HS-5 (cell line): ENCODE measurements around the gene PTGFR.

Source experiments
- DNase-seq: peaks from one replicate; pipeline ENCODE4 v3.0.0-alpha.2; 2012; ENCODE audit warnings: low read depth

The PTGFR gene

GRCh38 chr1:78520843-78521242, 30.1 kb downstream of the PTGFR start:
- no peak for DNase-seq

DNA sequence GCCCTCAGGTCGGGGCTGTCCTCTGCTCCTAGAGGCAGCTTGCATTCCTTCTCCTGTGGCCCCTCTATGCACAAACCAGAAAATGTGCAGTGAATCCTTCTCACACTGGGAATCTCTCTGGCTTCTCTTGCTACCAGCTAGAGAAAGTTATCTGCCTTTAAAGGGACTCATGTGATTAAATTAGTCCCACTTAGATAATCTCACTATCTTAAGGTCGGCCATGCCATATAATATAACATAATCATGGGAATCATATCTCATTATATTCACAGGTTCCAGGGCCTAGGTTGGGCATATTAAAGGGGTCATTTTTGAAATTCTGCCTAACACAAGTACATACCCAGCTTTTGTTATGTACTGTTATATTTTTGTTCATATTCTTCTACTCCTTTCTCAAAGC, 31.4 kb downstream of the PTGFR start:
- DNase-seq: no peak

GRCh38 chr1:78526496-78526895, 35.7 kb downstream of the PTGFR start:
- DNase-seq: no peak

GRCh38 chr1:78527706-78528105, 36.9 kb downstream of the PTGFR start:
- DNase-seq: no peak

GRCh38 chr1:78533527-78533926, 42.8 kb downstream of the PTGFR start:
- no peak for DNase-seq

GRCh38 chr1:78535286-78535685, 44.5 kb downstream of the PTGFR start:
- DNase-seq: no peak

DNA sequence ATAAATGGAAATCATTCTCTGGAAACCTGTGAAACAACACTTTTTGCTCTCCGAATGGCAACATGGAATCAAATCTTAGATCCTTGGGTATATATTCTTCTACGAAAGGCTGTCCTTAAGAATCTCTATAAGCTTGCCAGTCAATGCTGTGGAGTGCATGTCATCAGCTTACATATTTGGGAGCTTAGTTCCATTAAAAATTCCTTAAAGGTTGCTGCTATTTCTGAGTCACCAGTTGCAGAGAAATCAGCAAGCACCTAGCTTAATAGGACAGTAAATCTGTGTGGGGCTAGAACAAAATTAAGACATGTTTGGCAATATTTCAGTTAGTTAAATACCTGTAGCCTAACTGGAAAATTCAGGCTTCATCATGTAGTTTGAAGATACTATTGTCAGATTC, 45.7 kb downstream of the PTGFR start:
- peak; percentile 30 for DNase-seq

DNA sequence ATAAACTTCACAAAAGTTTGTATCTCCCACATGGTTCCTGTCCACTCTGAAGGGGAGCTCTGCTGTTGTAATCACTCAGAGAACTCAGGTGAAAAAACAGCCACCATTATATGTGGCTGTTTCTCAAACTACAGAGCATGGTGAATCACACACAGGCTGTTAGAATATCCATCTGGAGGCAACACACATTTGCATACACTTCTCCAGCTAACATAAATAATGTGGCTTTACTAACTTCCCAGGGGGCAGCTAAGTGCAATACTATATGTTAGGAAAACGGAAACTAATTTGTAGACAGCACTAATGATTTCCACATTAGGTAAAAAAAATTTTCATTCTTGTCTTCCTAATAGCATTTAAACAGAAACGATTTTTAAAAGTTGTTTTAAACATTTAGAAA, 49.3 kb downstream of the PTGFR start:
- no peak for DNase-seq

- no peak for DNase-seq
These were observed 50.7 kb downstream of the PTGFR start for GRCh38 chr1:78541479-78541878.

DNA sequence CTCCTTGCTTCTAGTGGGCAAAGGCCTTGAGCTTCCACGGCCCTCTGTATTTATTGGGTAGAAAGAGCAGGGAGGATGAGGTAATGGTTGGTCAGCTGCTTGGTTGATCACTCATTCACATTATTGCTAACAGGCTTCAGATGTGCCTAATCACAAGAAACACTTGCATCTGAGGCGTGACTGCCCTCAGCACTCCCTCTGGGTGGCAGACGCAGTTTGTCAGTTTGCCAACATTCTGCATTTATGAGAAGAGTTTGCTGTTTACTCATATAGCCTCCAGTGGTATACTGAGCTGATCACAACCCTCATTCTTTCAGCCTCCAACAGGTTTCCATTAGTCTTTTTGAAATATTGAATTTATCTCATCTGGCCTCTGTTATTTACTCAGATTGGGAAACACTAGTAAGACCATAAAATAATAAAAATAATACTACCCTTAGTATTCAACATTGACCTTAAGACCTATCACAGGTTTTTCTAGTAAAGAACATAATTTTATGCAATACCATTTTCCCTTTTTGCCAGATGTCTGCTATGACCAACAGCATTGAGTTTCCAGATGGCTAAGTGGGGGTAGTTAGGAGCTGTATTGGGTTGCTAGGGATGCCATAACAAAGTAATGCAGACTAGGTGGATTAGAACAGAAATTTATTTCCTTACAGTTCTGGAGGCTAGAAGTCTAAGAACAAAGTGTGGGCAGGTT, 53.3 kb downstream of the PTGFR start:
- DNase-seq: no peak

DNA sequence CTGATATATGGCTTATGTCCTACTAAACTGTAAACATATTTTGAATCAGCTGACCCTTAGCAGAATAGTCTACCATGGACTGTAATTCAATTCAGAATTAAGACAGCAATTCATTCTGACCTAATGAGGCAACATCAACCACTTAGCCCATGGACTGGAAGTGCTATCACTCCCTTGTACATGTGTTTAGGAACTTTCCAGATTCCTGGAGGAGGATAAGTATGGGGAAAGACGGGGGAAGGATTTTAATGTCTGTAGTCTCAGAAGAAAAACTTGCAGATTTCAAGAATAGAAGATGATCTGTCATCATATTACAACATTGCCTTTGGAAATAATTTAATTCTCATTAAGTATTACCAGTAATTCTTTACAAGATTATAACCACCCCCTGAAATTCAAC, 56.3 kb downstream of the PTGFR start:
- DNase-seq: no peak

DNA sequence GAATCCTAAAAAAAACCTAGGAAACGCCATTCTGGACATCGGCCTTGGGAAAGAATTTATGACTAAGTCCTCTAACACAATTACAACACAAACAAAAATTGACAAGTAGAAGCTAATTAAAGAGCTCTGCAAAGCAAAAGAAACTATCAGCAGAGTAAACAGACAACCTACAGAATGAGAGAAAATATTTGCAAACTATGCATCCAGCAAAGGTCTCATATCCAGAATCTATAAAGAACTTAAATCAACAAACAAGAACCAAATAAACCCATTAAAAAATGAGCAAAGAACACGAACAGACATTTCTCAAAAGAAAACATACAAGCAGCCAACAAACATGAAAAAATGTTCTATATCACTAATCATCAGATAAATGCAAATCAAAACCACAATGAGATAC, 58.6 kb downstream of the PTGFR start:
- DNase-seq: no peak

DNA sequence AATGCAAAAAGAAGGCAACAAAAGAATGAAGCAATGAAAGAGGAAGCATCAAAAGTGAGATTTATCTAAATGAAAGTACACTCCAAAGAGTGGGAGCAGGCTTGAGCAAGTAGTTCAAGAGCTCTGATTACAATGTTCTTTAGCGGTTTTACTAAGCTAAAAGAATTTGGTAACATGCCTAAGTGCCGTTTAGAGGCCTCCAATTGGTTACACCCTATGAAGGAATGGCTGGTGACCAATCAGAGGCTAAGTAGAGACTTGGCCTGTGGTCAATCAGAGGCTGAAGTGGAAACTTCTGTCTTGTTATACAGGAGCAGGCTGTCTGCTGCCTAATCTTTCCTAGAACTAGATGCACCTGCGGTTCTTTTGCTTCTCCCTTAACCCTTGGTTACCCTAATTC, 59.1 kb downstream of the PTGFR start:
- DNase-seq: no peak

GRCh38 chr1:78553859-78554258, 63.1 kb downstream of the PTGFR start:
- DNase-seq: no peak

GRCh38 chr1:78554840-78555239, 64.1 kb downstream of the PTGFR start:
- no peak for DNase-seq

DNA sequence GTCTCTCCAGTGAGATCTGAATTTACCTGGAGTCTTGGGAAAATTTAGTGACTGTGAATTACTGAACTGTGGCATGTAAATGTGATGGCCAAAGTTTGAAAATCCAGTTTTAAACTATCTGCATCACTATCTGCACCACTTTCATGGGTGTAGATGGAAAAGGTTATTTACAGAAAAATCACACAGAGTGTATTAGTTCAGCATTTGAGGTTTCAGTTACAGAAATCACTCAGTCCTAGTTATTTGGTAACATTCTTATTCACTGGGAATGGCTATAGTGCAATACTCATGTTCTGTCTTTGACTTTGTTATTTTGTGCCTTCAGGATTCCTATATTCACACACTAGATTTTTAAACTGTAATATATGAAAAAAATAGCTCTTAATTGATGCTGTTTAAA, 68.9 kb downstream of the PTGFR start:
- DNase-seq: no peak

- no peak for DNase-seq
These were observed 70.0 kb downstream of the PTGFR start for GRCh38 chr1:78560811-78561210.

- DNase-seq: no peak
These were observed 71.1 kb downstream of the PTGFR start for GRCh38 chr1:78561856-78562255.

DNA sequence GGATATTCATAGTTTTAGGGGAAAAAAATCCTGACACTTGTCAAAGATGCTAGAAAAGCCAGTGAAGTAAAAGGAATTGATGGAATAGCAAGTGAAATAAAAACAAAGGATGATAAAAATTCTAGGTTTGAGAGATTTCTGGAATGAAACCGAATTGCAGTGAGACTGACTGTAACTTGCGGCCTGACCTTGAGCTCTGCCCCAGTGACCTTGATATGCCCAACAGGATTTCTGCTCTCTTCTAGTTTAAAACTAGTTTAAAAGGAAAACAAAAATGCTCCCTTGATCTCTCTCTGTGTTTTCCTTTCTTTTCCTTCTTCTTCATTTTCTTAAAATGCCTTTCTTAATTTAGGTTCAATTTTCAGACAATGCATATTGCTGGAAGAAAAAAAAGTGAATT, 74.6 kb downstream of the PTGFR start:
- DNase-seq: no peak

- DNase-seq: no peak
These were observed 79.8 kb downstream of the PTGFR start for GRCh38 chr1:78570539-78570938.

- DNase-seq: no peak
These were observed 86.7 kb downstream of the PTGFR start for GRCh38 chr1:78577257-78578100.

DNA sequence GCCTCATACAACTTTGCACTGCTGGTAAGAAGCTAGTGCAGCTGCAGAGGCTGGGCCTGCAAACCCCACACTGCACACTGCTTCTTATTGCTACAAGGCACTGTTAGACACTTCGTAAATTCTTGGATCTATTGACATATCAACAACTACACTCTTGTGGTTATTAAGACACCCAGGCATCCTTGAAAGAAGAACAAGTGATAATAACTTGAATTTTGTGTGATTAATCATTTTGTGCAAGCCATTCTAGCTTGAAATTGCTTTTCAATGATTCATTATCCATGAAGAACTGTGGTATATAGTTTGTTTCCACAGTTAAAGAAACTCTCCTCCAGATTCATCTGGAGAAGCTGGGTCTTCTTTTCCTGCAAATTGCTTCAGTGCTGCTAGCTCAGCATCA, 95.8 kb downstream of the PTGFR start:
- DNase-seq: peak; percentile 24

DNA sequence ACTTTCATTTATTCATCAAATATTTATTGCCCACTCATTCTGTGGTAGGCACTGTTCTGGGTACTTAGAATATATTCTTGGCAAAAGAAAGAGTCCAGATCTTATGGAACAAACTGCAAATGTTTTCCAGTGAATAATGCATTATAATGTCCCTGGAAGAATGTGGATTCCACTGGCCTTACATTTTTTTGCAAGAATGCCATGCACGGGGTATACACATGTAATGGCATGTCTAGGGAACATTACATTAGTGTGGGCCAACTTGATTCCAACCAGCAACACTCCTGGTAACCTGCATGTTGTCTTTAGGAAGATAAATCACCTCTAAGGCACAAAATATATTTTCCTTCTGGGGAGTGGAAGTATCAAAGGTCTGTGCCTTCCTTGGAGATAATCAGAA, 96.4 kb downstream of the PTGFR start:
- no peak for DNase-seq
